ENCODE results near the gene NAA80. TPM values are rescaled to one million over a fixed set of nuclear protein-coding genes. Genes with fewer than 3 reads are reported as not detected.

NAA80 gene
- total and polyA plus RNA-seq, 2 donors (not counting 3 experiments of a cell fraction or from before 2014, with no cell fraction given), result 9.0 to 13.1 TPM

GRCh38 chr3:50297896-50298725, 1.1 kb downstream of the NAA80 start:
- intact Hi-C loops (cut with micrococcal nuclease), result loop anchor here (2.0 kb wide), 2 partner anchors 55 to 61 kb away; partner anchors contain the start of gene TMEM115
- ChIA-PET CTCF (interaction anchor here (1.4 to 2.6 kb wide), 2 partner anchors 25 to 30 kb away, joined by 4 to 36 read pairs; partner anchors contain the start of genes HYAL2 and TUSC2), POLR2A (interaction anchor here (1.0 to 1.5 kb wide), 3 partner anchors 15 to 38 kb away, joined by 3 to 5 read pairs (median 3); no protein-coding TSS in a partner anchor)
- H3K9me3 ChIP-seq (replicated peaks; ENCODE audit: control insufficient read depth, insufficient read depth, low read length), result no peaks in the 10 kb centered on the region
- no peaks in the 10 kb centered on the region for H3K27me3 ChIP-seq (ENCODE audit: control insufficient read depth in 2 of 2, insufficient read depth in 2 of 2, low read length in 2 of 2)
- H3K36me3 ChIP-seq (ENCODE audit: control insufficient read depth in 2 of 2, extremely low read depth in 1 of 2, insufficient read depth in 2 of 2, low read length in 2 of 2), result no peaks in the 10 kb centered on the region
- dilution Hi-C loops (cut with MboI; ENCODE audit: extremely low pct_ligation_motif_present, low sequenced_read_pairs), result no loop called here
- H3K9ac ChIP-seq (replicated peaks; ENCODE audit: extremely low read depth, insufficient read depth, low read length), result peak overlapping the region; percentile 75
- peak overlapping the region; percentile 79 for H3K4me2 ChIP-seq (ENCODE audit: insufficient read depth, low read length)
- no peaks in the 10 kb centered on the region for H4K20me1 ChIP-seq (replicated peaks; ENCODE audit: control insufficient read depth, extremely low read depth, insufficient read depth, low read length)
- no peaks in the 10 kb centered on the region for H3K79me2 ChIP-seq (ENCODE audit: control insufficient read depth, insufficient read depth, low read length)
- H3K4me1 ChIP-seq (ENCODE audit: control insufficient read depth, extremely low read depth, insufficient read depth, low read length), result peaks cover 21% of the 10 kb centered on the region
- H3K4me3 ChIP-seq (replicated peaks in 1 of 3; ENCODE audit: insufficient read depth in 1 of 3, low read depth in 1 of 3, low read length in 3 of 3), result peak overlapping the region; percentile 51 to 69 (median 64)
- no peak overlapping the region for H2AFZ ChIP-seq (ENCODE audit: low read depth, low read length)
- FAIRE-seq (no peak), DNase-seq (ENCODE audit: low read depth, low spot score) (no peak)
- peak overlapping the region; percentile 70 for H3K27ac ChIP-seq (ENCODE audit: insufficient read depth, low read depth, low read length)
- H3K9me1 ChIP-seq (replicated peaks; ENCODE audit: control insufficient read depth, extremely low read depth, insufficient read depth, low read length), result no peaks in the 10 kb centered on the region
- no TSS peak for BruUV-seq (replicated peaks)
- TF ChIP-seq POLR2A (IDR thresholded peaks at IDR 0.05; ENCODE audit: low read depth, low read length), result no peak
- no peak for TF ChIP-seq MYC (IDR thresholded peaks at IDR 0.05; ENCODE audit: low read depth, low read length)
- TF ChIP-seq GATA2 (IDR thresholded peaks at IDR 0.05; ENCODE audit: insufficient read depth, insufficient read length, low read depth, low read length), result no peak
- TF ChIP-seq MAX (IDR thresholded peaks at IDR 0.05; ENCODE audit: insufficient read depth, insufficient read length), result no peak
- no peak for TF ChIP-seq EZH2 (IDR thresholded peaks at IDR 0.05; ENCODE audit: borderline replicate concordance, low read depth, low read length, severe bottlenecking)
- no peak for TF ChIP-seq FOS (IDR thresholded peaks at IDR 0.05; ENCODE audit: borderline replicate concordance, insufficient read depth, low read length)
- no peak for TF ChIP-seq JUN (IDR thresholded peaks at IDR 0.05; ENCODE audit: borderline replicate concordance, insufficient read depth, insufficient read length, low read depth)
- TF ChIP-seq CTCF (IDR thresholded peaks at IDR 0.05; ENCODE audit: extremely low read depth in 1 of 2, insufficient read depth in 1 of 2, low read depth in 1 of 2, low read length in 2 of 2), result peak; percentile 10 to 11

All from endothelial cell of umbilical vein (primary cell).